Smooth muscle cell of the brain vasculature (primary cell): ENCODE results near the gene MAGIX.

Source experiments
- DNase-seq: peaks from one replicate; pipeline ENCODE4 v3.0.0-alpha.2; 2012; ENCODE audit warnings: low read depth, low spot score

The MAGIX gene

GRCh38 chrX:49204709-49205108, 42.2 kb downstream of the MAGIX start:
- DNase-seq: no peak

- no peak for DNase-seq
Measured at GRCh38 chrX:49205443-49205842, 42.9 kb downstream of the MAGIX start.

GRCh38 chrX:49206543-49206942, 44.0 kb downstream of the MAGIX start:
- no peak for DNase-seq

GRCh38 chrX:49208399-49208798, 45.8 kb downstream of the MAGIX start:
- DNase-seq: no peak

- no peak for DNase-seq
Measured at GRCh38 chrX:49209434-49210251, 47.1 kb downstream of the MAGIX start.

- no peak for DNase-seq
Measured at GRCh38 chrX:49210406-49210805, 47.8 kb downstream of the MAGIX start.

- no peak for DNase-seq
Measured at GRCh38 chrX:49211074-49211473, 48.5 kb downstream of the MAGIX start.

GRCh38 chrX:49212209-49212608, 49.7 kb downstream of the MAGIX start:
- DNase-seq: no peak

GRCh38 chrX:49212861-49213260, 50.3 kb downstream of the MAGIX start:
- DNase-seq: no peak

- DNase-seq: no peak
Measured at GRCh38 chrX:49214416-49214815, 51.9 kb downstream of the MAGIX start.

GRCh38 chrX:49214996-49215526, 52.5 kb downstream of the MAGIX start:
- no peak for DNase-seq
